Liver (tissue), 9 donors: Measurements from ENCODE around the gene TNFRSF6B. TPM values are rescaled to one million over a fixed set of nuclear protein-coding genes. Genes with fewer than 3 reads are reported as not detected.

Source experiments
- DNase-seq: peaks from one replicate; pipeline ENCODE4 v3.0.0-alpha.2; 2017; ENCODE audit warnings: low spot score
- H3K27ac ChIP-seq, 2 donors: one replicate each; pipeline ENCODE4 v1.7.0; 2013; ENCODE audit warnings: inconsistent platforms in 2 of 2, low read length in 2 of 2, control low read depth in 1 of 2, low read depth in 1 of 2, mild to moderate bottlenecking in 1 of 2
- H3K27me3 ChIP-seq, 4 donors: one replicate each; pipeline versions ENCODE4 v1.6.1 to v1.7.0; 2013; ENCODE audit warnings: low read length in 3 of 4, inconsistent platforms in 1 of 4, mild to moderate bottlenecking in 1 of 4, moderate library complexity in 1 of 4; ENCODE audit not compliant: control insufficient read depth in 4 of 4, insufficient read depth in 4 of 4
- H3K36me3 ChIP-seq, 4 donors: one replicate each; pipeline versions ENCODE4 v1.6.1 to v1.7.0; 2013; ENCODE audit warnings: low read length in 3 of 4, mild to moderate bottlenecking in 3 of 4, low read depth in 1 of 4, moderate library complexity in 1 of 4; ENCODE audit not compliant: control insufficient read depth in 4 of 4, insufficient read depth in 3 of 4
- H3K4me1 ChIP-seq, 4 donors: one replicate each; pipeline versions ENCODE4 v1.6.1 to v1.7.0; 2013; ENCODE audit warnings: low read length in 3 of 4, mild to moderate bottlenecking in 3 of 4, moderate library complexity in 1 of 4; ENCODE audit not compliant: control insufficient read depth in 4 of 4, insufficient read depth in 4 of 4
- H3K4me3 ChIP-seq, 3 donors: one replicate each; pipeline versions ENCODE4 v1.6.1 to v1.7.0; 2013; ENCODE audit warnings: low read length in 3 of 3, control low read depth in 1 of 3, low read depth in 1 of 3, mild to moderate bottlenecking in 1 of 3
- H3K9ac ChIP-seq, 2 donors: one replicate each; pipeline ENCODE4 v1.7.0; 2013; ENCODE audit warnings: low read length in 2 of 2, mild to moderate bottlenecking in 2 of 2, moderate library complexity in 2 of 2, control low read depth in 1 of 2, low read depth in 1 of 2
- H3K9me3 ChIP-seq, 4 donors: one replicate each; pipeline versions ENCODE4 v1.6.1 to v1.7.0; 2013; ENCODE audit warnings: low read length in 3 of 4; ENCODE audit not compliant: control insufficient read depth in 4 of 4
- CTCF ChIP-seq: fragments of 150-350 bp; IDR thresholded peaks from 2 replicates; pipeline ENCODE4 v1.5.1; 2017; ENCODE audit warnings: improper control_type of control experiment, low read depth, low read length; ENCODE audit not compliant: missing input control
- EGR1 ChIP-seq, 2 donors: IDR thresholded peaks; 2 replicates each; pipeline ENCODE4 v1.6.1; 2016 to 2018; ENCODE audit warnings: antibody characterized with exemption in 2 of 2, low read depth in 2 of 2
- FOXA1 ChIP-seq: IDR thresholded peaks from 2 replicates; pipeline ENCODE4 v1.6.1; 2016; ENCODE audit warnings: antibody characterized with exemption
- FOXA2 ChIP-seq: IDR thresholded peaks from 2 replicates; pipeline ENCODE4 v1.6.1; 2016; ENCODE audit warnings: antibody characterized with exemption
- GABPA ChIP-seq, 2 donors: IDR thresholded peaks in 1 of 2; conservative IDR thresholded peaks in 1 of 2; 2 replicates each; pipeline ENCODE4 v1.6.1; 2016; ENCODE audit warnings: antibody characterized with exemption in 2 of 2, mild to moderate bottlenecking in 1 of 2, moderate library complexity in 1 of 2
- HNF4A ChIP-seq, 2 donors: conservative IDR thresholded peaks; 2 replicates each; pipeline ENCODE4 v1.6.1; 2016; ENCODE audit warnings: antibody characterized with exemption in 2 of 2, mild to moderate bottlenecking in 2 of 2
- HNF4G ChIP-seq: IDR thresholded peaks from 2 replicates; pipeline ENCODE4 v1.6.1; 2016; ENCODE audit warnings: antibody characterized with exemption
- JUND ChIP-seq, 2 donors: IDR thresholded peaks; 2 replicates each; pipeline ENCODE4 v1.6.1; 2016; ENCODE audit warnings: antibody characterized with exemption in 2 of 2
- MAX ChIP-seq: IDR thresholded peaks from 2 replicates; pipeline ENCODE4 v1.6.1; 2016; ENCODE audit warnings: antibody characterized with exemption
- NR2F2 ChIP-seq: IDR thresholded peaks from 2 replicates; pipeline ENCODE4 v1.6.1; 2016; ENCODE audit warnings: antibody characterized with exemption
- RAD21 ChIP-seq, 2 donors: IDR thresholded peaks; 2 replicates each; pipeline ENCODE4 v1.6.1; 2016; ENCODE audit warnings: antibody characterized with exemption in 2 of 2, mild to moderate bottlenecking in 2 of 2
- RXRA ChIP-seq, 2 donors: IDR thresholded peaks; 2 replicates each; pipeline ENCODE4 v1.6.1; 2017 to 2018; ENCODE audit warnings: antibody characterized with exemption in 2 of 2, mild to moderate bottlenecking in 1 of 2
- SP1 ChIP-seq: IDR thresholded peaks from 2 replicates; pipeline ENCODE4 v1.6.1; 2018; ENCODE audit warnings: antibody characterized with exemption, mild to moderate bottlenecking
- TAF1 ChIP-seq: conservative IDR thresholded peaks from 2 replicates; pipeline ENCODE4 v1.6.1; 2016; ENCODE audit warnings: antibody characterized with exemption, mild to moderate bottlenecking
- YY1 ChIP-seq: IDR thresholded peaks from 2 replicates; pipeline ENCODE4 v1.6.1; 2016; ENCODE audit warnings: antibody characterized with exemption, mild to moderate bottlenecking
- WGBS: extraction: QIAGEN DNeasy Blood & Tissue Kit; methylation state at CpG from one replicate; pipeline ENCODE4 v1.1.7; 2013; 5-methylcytosine and 5-hydroxymethylcytosine counted together
- polyA plus RNA-seq, 2 donors: library from polyadenylated mRNA; stranded (reverse) in 1 of 2; unstranded in 1 of 2; fragments of 200-250 nt in 1 of 2; fragments of >200 nt in 1 of 2; fragmentation: Nextera tagmentation in 1 of 2; extraction: Ambion mirVana in 1 of 2; gene quantifications; one replicate each; pipeline versions ENCODE4 v1.2.1 to v1.2.3, GENCODE V29; 2013 to 2015
- total RNA-seq, 2 donors: library from RNA; depleted of rRNA; stranded (reverse); fragments of >200 nt; gene quantifications; one replicate each; pipeline ENCODE4 v1.2.3, GENCODE V29; 2014
- TF ChIP-seq, protein P1 (sequence below): IDR thresholded peaks from 2 replicates; pipeline ENCODE4 v1.6.1; 2016; ENCODE audit warnings: antibody characterized with exemption
- TF ChIP-seq, protein P2 (sequence below): IDR thresholded peaks from 2 replicates; pipeline ENCODE4 v1.6.1; 2016; ENCODE audit warnings: antibody characterized with exemption, mild to moderate bottlenecking
- TF ChIP-seq, protein P3 (sequence below): IDR thresholded peaks from 2 replicates; pipeline ENCODE4 v1.6.1; 2016; ENCODE audit warnings: antibody characterized with exemption
- donor health status: healthy.
- donor health status: healthy.
- donor health status: healthy.
- donor health status: healthy.
- donor health status: healthy.

TNFRSF6B gene
- total and polyA plus RNA-seq, 4 donors = 0.09 to 0.73 TPM; not detected in 2

GRCh38 chr20:63737695-63737944 is 41.2 kb downstream of the TNFRSF6B start:
- peak overlapping the region in 1 of 2 donors; percentile 43 for H3K27ac ChIP-seq

More at GRCh38 chr20:63737695-63737944, 41.2 kb downstream of the TNFRSF6B start:
- whole genome bisulfite sequencing = 4% methylated on average over 26 of the region's 26 CpGs
- DNase-seq = no peak
- Histone ChIP-seq H3K36me3 (no peaks in the 10 kb centered on the region), H3K4me3 (peak overlapping the region; percentile 53 to 86 (median 54)), H3K9ac (no peak overlapping the region), H3K9me3 (no peaks in the 10 kb centered on the region), H3K4me1 (peaks cover 14 to 86% (median 53%) of the 10 kb centered on the region in 4 donors), H3K27me3 (no peaks in the 10 kb centered on the region)
- TF ChIP-seq FOXA1 (no peak), HNF4G (no peak), MAX (no peak), RXRA (IDR thresholded peaks at IDR 0.05) (no peak), RAD21 (IDR thresholded peaks at IDR 0.05) (no peak), GABPA (IDR thresholded peaks at IDR 0.05 in 1 of 2, conservative IDR thresholded peaks at IDR 0.05 in 1 of 2) (no peak), SP1 (no peak), FOXA2 (no peak), NR2F2 (no peak), TAF1 (no peak), EGR1 (IDR thresholded peaks at IDR 0.05; ENCODE audit: low read depth in 2 of 2) (no peak), JUND (IDR thresholded peaks at IDR 0.05) (no peak), YY1 (no peak), HNF4A (conservative IDR thresholded peaks at IDR 0.05) (no peak), CTCF (no peak)
- TF ChIP-seq, protein P1, sequence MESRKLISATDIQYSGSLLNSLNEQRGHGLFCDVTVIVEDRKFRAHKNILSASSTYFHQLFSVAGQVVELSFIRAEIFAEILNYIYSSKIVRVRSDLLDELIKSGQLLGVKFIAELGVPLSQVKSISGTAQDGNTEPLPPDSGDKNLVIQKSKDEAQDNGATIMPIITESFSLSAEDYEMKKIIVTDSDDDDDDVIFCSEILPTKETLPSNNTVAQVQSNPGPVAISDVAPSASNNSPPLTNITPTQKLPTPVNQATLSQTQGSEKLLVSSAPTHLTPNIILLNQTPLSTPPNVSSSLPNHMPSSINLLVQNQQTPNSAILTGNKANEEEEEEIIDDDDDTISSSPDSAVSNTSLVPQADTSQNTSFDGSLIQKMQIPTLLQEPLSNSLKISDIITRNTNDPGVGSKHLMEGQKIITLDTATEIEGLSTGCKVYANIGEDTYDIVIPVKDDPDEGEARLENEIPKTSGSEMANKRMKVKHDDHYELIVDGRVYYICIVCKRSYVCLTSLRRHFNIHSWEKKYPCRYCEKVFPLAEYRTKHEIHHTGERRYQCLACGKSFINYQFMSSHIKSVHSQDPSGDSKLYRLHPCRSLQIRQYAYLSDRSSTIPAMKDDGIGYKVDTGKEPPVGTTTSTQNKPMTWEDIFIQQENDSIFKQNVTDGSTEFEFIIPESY = no peak
- TF ChIP-seq, protein P2, sequence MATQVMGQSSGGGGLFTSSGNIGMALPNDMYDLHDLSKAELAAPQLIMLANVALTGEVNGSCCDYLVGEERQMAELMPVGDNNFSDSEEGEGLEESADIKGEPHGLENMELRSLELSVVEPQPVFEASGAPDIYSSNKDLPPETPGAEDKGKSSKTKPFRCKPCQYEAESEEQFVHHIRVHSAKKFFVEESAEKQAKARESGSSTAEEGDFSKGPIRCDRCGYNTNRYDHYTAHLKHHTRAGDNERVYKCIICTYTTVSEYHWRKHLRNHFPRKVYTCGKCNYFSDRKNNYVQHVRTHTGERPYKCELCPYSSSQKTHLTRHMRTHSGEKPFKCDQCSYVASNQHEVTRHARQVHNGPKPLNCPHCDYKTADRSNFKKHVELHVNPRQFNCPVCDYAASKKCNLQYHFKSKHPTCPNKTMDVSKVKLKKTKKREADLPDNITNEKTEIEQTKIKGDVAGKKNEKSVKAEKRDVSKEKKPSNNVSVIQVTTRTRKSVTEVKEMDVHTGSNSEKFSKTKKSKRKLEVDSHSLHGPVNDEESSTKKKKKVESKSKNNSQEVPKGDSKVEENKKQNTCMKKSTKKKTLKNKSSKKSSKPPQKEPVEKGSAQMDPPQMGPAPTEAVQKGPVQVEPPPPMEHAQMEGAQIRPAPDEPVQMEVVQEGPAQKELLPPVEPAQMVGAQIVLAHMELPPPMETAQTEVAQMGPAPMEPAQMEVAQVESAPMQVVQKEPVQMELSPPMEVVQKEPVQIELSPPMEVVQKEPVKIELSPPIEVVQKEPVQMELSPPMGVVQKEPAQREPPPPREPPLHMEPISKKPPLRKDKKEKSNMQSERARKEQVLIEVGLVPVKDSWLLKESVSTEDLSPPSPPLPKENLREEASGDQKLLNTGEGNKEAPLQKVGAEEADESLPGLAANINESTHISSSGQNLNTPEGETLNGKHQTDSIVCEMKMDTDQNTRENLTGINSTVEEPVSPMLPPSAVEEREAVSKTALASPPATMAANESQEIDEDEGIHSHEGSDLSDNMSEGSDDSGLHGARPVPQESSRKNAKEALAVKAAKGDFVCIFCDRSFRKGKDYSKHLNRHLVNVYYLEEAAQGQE = no peak
- TF ChIP-seq, protein P3, sequence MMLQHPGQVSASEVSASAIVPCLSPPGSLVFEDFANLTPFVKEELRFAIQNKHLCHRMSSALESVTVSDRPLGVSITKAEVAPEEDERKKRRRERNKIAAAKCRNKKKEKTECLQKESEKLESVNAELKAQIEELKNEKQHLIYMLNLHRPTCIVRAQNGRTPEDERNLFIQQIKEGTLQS = no peak
